GM13977 (cell line): ENCODE results near the gene CDKN1A.

Experiments used
- DNase-seq: peaks from one replicate; pipeline ENCODE4 v3.0.0; 2012; ENCODE audit warnings: low spot score
- CTCF ChIP-seq: IDR thresholded peaks from 2 replicates; pipeline ENCODE4 v1.5.1; 2012; ENCODE audit warnings: mild to moderate bottlenecking, control low read depth; ENCODE audit not compliant: insufficient read depth; ENCODE audit errors: extremely low read depth, missing control alignments
- in situ Hi-C: fragments of 300-500 bp; cut with MboI; formaldehyde crosslinking; loops from one replicate; pipeline ENCODE4 v1.12.0; 2022; ENCODE audit warnings: low sequenced_read_pairs, low pct_unique_long_range_greater_than_20kb, mixed read lengths, inconsistent platforms; ENCODE audit not compliant: unreplicated experiment

CDKN1A gene

GRCh38 chr6:36668591-36668990, 9.9 kb upstream of the CDKN1A start:
- DNase-seq, result no peak
- in situ Hi-C loops, result no loop called here
- no peak for TF ChIP-seq CTCF

- TF ChIP-seq CTCF, result no peak
- in situ Hi-C loops, result no loop called here
- DNase-seq, result no peak
Observed at GRCh38 chr6:36669002-36669401, 9.5 kb upstream of the CDKN1A start.

- in situ Hi-C loops, result no loop called here
- no peak for TF ChIP-seq CTCF
Observed at GRCh38 chr6:36670271-36670670, 8.2 kb upstream of the CDKN1A start.

GRCh38 chr6:36671687-36672375, 6.7 kb upstream of the CDKN1A start:
- no peak for TF ChIP-seq CTCF
- no peak for DNase-seq
- in situ Hi-C loops, result no loop called here

More at GRCh38 chr6:36670271-36670670, 8.2 kb upstream of the CDKN1A start:
- no peak for DNase-seq

GRCh38 chr6:36673882-36674281, 4.6 kb upstream of the CDKN1A start:
- no peak for TF ChIP-seq CTCF
- DNase-seq, result no peak
- in situ Hi-C loops, result no loop called here

- DNase-seq, result no peak
- in situ Hi-C loops, result no loop called here
Observed at GRCh38 chr6:36674942-36675341, 3.6 kb upstream of the CDKN1A start.

More at GRCh38 chr6:36674942-36675341, 3.6 kb upstream of the CDKN1A start:
- no peak for TF ChIP-seq CTCF
